HG03342 (cell line): ENCODE data around the gene PIKFYVE.
A peak's percentile ranks its signal among the peaks of the same experiment; 100 is the strongest.
"Not testable (repeated sequence)": the region's sequence is repeated elsewhere in the genome, so short reads cannot be mapped to it uniquely, and the experiment has no call there.

ENCODE experiments used
- ATAC-seq: cut with Tn5 transposase; IDR thresholded peaks from one replicate; pipeline ENCODE4 v1.9.1; 2021; ENCODE audit warnings: mild to moderate bottlenecking, moderate library complexity; ENCODE audit not compliant: unreplicated experiment

The PIKFYVE gene

DNA sequence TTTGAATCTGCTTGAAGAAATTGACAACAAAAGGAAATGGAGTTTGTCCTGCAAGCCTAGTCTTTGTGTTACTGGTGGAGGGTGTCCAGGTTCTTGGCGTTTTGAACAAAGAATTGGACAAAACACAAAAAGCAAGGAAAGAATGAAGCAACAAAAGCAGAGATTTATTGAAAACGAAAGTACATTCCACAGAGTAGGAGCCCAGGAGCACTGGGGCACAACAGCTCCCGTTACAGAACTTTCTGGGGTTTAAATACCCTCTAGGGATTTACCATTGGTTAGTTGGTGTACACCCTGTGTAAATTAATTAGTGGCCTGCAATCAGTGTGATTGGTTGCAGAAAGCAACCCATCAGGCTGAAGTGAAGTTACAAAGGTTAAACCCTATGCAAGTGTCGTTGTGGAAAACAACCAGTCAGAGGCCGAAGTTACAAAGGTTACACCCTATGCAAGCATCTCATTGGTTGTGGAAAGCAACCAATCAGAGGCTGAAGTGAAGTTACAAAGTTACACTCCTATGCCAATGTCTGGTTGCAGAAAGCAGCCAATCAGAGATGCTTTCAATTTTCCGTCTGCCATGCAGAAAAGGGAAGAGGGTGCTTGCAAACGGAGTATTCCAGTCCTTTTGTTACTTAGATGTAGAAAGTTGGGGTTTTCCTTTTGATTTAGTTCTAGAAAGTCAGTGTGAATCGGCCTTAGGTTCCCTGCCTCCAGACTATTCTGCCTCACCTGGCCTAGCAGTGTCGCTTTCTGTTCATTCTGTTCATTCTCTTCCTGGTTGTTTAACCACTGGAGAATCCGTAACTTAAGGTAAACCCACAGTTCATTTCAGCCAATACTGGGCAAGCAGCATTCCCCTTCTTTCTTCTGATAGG is 92.9 kb downstream of the PIKFYVE start:
- no peak for ATAC-seq

DNA sequence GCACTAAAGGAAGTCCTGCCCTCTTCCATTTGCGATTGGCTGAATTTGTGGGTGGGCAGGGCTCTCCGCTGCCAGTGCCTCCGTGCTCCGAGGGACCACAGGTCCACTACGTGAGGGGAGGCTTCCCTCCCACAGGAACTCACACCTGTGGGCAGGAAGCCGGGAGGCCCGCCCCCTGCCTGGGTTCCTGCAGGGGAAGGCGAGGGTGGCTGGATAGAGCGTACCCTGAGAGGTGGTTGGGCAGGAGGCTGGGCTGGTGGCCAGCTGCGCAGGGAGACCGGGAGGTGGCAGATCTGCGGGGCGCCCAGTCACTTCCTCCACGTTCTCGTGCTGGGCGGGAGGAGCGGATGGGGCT is 93.6 kb downstream of the PIKFYVE start:
- ATAC-seq, result no peak

DNA sequence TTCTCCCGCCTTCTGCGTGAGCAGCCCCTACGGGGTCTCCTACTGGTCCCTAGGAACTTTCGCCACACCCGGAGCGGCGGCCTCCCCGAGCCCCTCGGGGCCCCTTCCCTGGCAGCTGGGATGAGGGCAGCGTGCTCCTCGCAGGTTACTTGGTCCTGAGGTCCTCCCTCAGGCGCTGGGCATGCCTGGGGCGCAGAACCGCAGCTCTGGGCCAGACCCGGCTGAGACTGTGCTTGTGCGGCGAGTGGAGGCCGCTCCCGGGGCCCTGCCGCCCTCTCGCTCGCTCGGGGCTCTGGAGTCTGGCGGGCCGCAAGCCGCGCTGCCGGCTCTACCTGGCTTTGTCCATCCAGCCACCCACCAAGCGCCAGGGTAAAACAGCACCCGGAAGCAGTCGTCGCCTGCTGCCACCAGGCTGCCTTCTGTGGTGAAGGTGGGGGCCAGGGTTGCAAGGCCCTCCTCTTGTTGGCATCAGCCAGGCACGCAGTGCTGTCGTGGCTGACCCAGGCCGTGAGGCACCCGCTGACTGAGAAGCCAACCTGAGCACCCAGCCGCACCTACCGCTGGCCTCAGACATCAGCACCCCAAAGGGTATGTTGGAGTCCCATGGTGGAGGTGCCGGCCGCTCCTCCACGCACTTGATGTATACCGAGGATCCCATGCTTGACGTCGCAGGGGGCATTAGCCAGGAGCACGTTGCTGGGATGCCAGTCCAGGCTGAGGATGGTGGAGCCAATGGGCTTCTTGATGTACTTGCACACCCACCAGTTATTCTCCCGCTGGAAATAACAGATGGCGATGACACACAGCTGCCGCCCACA is 94.4 kb downstream of the PIKFYVE start:
- ATAC-seq, result no peak

DNA sequence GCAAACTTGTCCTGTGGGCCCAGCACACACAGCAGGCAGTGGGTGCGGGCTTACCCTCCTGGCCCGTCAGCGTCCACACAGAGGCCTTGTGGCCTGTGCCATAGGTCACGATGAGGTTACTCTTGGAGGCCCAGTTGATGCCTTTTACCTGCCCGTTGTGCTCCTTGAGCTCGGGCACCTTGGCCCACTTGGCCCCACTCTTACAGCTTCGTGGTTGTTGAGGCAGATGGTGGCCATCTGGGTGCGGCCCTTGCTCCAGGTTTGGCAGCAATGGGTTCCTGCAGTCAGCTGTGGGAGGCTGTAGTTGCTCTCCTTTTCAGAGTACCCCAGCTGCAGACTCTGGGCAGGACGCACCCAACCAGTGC is 95.0 kb downstream of the PIKFYVE start:
- no peak for ATAC-seq

DNA sequence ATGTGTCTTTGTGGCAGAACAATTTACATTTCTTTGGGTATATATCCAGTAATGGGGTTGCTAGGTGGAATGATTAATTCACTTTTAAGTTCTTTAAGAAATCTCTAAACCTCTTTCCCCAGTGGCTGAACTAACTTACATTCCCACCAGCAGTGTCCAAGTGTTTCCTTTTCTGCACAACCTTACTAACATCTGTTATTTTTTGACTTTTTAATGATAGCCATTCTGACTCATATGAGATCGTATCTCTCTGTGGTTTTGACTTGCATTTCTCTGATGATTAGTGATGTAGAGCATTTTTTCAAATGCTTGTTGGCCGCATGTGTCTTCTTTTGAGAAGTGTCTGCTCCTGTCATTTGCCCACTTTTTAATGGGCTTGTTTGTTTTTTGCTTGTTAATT is 97.4 kb downstream of the PIKFYVE start:
- ATAC-seq, result peak; percentile 59

DNA sequence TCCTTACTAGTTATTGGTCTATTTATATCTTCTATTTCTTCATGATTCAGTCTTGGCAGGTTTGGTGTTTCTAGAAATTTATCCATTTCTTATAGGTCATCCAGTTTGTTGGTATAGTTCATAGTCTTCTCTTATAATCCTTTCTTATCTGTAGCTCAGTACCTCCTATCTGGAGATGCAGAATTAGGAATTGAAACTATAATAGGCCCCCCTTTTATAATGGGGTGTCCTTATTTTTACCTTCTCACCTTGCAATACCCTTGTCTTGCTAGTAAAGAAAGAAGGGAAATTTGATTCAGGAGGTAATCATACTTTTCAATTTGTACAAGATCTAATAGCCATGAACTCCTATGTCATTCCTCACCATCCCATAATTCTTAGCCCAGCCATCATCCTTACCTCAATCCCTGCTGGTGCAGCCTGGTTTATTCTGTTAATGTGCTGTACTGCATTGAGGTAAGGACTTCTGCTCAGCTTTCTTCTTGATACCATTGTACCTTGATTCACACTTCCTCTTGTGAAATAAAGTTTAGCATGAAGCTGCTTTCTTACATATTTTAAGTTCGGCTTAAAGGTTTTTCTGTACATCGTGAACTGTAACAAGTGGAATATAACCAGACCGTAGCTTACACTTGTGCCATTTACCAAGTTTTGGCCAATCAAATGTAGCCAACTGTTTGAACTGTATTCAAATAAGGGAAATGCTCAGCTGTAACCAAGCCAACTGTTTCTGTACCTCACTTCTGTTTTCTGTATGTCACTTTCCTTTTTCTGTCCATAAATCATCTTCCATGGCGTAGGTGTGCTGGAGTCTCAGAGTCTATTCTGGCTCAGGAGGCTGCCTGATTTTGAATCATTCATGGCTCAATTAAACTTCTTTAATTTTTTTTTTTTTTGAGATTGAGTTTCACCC is 100.4 kb downstream of the PIKFYVE start:
- ATAC-seq, result peak; percentile 63

DNA sequence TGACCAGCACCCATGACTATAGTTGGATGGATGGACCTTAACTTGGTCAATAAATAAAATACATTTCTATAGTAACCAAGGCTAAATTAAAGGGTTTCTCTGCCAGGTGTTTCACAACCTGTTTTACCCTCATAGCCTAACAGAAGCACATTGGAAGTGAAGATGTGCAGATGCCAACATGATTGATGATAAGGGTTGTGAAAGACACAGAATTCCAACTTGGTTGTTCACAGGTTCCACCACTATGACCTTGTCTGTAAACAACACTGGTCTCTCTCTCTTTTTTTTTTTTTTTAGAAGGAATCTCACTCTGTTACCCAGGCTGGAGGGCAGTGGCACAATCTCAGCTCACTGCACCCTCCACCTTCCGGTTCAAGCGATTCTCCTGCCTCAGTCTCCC is 103.0 kb downstream of the PIKFYVE start:
- no peak for ATAC-seq

DNA sequence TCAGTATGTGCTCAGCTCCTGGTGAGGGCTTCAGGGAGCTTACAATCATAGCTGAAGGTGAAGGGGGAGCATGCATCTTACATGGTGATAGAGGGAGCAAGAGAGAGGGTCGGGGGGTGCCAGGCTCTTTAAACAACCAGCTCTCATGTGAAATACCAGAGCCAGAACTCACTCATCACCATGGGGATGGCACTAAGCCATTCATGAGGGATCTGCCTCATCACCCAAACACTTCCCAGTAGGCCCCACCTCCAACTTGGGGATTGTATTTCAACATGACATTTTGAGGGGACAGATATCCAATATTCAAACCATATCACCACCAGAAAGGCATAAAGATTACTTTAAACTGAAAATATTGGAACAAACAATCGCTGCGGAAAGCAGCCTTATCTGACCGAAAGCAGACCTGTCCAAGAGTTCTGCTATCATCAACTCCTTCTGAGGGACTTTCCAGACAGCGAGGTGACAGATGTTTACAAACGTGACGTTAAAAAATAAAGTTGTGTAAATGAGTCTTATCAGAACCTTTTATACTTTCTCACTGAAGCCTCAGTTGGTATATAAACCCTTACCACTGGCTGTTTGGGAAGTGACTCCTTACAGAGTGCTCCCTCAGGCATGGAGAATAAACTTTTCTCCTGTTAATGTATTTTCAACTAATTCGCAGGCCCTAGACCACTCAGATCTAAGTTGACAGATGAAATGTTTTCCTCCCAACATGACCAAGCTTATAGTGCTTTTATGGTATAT is 105.0 kb downstream of the PIKFYVE start:
- ATAC-seq, result no peak

DNA sequence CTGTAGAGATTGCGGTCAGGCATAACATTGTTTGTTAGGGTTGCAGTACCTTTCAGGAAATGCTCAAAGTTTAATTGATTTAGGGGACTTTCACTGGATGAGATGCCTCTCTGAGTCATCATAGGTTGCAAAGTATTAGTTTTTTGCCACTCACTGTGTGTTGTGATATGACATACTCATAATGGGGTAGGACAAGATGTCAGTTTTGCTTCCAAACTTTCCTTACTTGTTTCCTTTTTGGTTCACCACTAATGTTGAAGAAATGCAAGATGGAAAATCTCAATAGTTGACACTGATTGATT is 105.5 kb downstream of the PIKFYVE start:
- no peak for ATAC-seq

DNA sequence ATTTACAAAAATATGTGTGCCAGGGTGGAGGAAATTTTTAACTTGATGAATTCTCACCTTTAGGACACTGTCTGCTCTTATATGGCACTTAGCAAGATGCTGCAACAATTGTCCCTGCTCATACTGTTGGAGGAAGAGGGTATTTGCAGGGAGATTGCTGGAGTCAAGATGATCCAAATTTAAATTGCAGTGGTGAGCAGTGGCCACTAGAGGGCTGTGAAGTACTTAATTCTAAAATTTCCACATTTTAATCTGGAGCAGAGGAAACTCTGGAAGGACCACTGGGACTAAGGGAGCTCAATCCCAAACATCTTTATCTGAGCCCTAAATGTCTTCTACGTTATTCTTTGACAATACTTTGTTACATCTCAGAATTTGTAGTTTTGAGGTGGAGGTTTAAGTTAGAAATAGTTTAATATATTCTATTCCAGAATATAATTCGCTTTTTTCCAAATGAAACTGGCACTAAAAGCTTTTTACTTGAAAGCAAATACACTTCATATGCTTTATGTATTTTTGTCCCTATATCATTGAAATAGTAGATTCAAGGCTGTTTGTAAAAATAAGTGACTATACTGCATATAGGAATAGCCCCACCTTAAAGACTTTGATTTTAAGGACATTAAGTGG is 107.5 kb downstream of the PIKFYVE start:
- ATAC-seq, result peak; percentile 59

DNA sequence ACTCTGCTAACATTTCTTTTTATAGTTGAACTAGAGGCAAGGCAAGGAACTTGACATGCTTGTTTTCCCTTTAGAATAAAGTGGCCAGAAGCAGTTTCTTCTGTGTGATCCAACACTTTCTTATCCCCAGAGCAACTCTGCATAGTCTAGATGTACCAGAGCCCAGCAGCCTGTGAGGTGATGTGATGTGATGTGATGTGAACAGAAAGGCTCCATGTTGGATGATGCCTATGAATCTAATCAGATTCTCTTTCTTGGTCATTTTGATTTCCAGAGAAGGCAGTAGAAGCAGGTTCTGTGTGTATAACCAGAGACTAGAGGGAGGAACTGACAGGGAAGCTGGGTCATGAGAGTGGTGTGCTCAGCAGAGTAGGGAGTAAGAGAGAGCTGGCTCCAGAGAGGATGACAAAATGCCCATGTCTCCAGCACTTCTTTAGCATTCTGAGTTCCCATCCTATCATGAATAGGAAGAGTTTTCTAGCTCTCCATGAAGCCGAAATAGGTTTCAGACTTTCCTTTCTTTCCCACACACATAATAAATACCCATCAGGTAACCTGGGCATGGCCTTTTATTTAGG is 109.5 kb downstream of the PIKFYVE start:
- no peak for ATAC-seq

DNA sequence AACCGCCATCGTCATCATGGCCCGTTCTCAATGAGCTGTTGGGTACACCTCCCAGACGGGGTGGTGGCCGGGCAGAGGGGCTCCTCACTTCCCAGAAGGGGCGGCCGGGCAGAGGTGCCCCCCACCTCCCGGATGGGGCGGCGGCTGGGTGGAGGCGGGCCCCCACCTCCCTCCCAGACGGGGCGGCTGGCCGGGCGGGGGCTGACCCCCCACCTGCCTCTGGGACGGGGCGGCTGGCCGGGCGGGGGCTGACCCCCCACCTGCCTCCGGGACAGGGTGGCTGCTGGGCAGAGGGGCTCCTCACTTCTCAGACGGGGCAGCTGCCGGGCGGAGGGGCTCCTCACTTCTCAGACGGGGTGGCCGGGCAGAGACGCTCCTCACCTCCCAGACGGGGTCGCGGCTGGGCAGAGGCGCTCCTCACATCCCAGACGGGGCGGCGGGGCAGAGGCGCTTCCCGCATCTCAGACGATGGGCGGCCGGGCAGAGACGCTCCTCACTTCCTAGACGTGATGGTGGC is 111.3 kb downstream of the PIKFYVE start:
- not testable (repeated sequence) for ATAC-seq

DNA sequence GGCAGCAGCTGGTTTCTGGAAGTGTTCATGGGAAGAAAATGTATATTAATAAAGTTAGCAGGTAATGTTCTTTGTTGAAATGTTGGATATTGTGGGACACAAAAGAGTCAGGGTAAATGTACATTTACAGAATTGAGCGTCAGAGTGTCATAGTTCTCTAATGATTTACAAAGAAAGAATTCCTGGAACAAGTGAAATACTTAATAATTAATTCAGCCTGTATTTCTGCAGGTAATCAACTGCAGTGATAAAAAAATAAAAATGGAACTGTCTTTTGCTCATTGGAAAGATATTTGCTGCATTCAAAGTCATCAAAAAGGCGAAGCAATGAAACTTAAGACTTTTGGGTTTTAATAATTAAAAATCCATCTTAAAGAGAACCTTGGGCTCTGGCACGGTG is 113.1 kb downstream of the PIKFYVE start:
- ATAC-seq, result no peak

DNA sequence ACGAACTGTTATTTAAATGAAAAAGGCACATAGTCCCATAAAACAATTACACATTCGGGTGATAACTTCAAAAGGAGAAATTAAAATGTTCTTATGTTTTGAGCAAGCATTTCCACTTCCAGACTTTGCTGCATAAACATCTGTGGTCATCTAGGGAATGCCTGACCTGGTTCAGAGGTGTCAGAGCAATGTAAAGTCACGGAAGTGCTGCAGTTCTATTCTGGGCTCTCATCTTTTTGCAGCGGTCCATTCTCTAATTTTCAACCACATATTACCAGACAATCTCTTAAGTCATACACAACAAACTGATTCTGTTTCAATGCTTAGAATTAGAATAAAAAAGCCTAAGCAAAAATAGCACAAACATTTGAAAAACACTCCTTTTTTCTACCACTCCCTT is 118.6 kb downstream of the PIKFYVE start:
- no peak for ATAC-seq

DNA sequence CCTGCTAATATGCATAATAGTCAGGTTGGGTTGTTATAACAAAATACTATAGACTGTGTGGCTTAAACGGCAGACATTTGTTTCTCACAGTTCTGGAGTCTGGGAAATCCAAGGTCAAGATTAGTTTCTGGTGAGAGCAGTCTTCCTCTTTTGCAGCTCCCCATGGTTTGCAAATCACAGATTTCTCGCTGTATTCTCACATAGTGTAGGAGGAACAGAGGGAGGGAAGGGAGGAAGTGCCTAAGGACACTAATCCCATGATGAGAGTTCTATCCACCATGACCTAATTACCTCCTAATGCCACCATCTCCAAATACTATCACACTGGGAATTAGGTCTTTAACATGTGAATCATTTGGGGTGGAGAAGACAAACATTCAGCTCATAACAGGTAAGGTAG is 120.5 kb downstream of the PIKFYVE start:
- no peak for ATAC-seq

DNA sequence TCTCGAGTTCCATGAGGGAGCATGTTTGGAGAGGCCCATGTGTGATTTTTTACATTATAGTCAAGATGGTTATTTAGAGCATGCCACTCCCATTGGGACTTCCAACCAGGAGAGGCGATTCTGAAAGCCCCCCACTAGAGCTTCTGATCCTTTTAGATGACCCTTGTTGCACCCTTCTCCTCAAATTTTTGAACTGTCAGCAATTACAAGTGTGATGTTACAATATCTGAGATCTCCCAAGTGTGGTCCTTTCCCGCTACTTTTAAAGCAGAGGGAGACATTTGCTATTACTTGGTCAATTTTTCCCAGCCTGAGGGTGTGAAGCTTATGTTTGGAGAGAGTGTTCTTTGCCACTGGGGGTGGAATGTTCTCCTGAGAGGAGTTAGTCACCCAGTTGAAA is 123.9 kb downstream of the PIKFYVE start:
- no peak for ATAC-seq

DNA sequence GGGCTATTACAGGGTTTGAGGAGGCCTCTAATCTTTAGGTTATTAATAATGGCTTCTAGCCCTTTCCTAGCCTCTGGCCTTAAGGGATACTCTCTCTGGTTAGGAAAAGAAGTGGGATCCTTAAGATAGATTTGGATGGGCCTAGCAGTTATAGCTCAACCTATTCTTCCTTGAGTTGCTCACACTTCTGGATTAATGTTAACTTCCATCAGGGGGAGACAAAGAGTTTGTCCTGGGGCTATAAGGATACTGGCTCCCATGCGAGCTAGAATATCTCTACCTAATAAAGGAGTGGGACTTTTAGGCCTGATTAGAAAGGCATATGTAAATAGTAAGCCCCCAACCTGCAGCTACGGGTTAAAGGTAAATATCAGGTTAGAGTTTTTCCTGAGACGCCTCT is 126.2 kb downstream of the PIKFYVE start:
- ATAC-seq, result no peak

DNA sequence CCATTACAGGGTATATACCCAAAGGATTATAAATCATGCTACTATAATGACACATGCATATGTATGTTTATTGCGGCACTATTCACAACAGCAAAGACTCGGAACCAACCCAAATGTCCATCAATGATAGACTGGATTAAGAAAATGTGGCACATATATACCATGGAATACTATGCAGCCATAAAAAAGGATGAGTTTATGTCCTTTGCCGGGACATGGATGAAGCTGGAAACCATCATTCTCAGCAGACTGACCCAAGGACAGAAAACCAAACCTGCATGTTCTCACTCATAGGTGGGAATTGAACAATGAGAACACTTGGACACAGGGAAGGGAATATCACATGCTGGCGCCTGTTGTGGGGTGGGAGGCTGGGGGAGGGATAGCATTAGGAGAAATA is 130.7 kb downstream of the PIKFYVE start:
- not testable (repeated sequence) for ATAC-seq

DNA sequence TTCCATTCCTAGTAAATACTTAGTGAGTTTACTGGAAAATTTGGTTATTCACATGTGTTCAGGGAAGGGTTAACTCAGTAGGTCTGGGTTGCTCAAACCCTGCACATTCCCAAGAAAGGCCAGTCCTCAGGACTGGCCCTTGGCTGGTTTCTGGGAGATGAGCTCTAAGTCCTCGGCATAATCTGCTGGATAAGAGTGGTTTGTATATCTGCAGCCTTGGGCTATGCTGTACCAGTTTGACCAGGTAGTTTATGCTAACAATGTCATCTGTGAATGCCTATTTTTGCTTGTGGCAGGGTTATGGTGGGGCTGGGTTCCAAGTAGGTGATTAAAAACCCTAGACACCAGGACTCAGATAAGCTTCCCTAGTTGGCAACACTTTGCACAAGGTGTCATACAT is 133.1 kb downstream of the PIKFYVE start:
- ATAC-seq, result no peak
